ENCODE results near the gene CFAP52. TPM values are rescaled to one million over a fixed set of nuclear protein-coding genes. Genes with fewer than 3 reads are reported as not detected.

Gene CFAP52, protein sequence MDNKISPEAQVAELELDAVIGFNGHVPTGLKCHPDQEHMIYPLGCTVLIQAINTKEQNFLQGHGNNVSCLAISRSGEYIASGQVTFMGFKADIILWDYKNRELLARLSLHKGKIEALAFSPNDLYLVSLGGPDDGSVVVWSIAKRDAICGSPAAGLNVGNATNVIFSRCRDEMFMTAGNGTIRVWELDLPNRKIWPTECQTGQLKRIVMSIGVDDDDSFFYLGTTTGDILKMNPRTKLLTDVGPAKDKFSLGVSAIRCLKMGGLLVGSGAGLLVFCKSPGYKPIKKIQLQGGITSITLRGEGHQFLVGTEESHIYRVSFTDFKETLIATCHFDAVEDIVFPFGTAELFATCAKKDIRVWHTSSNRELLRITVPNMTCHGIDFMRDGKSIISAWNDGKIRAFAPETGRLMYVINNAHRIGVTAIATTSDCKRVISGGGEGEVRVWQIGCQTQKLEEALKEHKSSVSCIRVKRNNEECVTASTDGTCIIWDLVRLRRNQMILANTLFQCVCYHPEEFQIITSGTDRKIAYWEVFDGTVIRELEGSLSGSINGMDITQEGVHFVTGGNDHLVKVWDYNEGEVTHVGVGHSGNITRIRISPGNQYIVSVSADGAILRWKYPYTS
- under 0.01 TPM in 1 of 2 replicates, not detected in the other for total RNA-seq

DNA sequence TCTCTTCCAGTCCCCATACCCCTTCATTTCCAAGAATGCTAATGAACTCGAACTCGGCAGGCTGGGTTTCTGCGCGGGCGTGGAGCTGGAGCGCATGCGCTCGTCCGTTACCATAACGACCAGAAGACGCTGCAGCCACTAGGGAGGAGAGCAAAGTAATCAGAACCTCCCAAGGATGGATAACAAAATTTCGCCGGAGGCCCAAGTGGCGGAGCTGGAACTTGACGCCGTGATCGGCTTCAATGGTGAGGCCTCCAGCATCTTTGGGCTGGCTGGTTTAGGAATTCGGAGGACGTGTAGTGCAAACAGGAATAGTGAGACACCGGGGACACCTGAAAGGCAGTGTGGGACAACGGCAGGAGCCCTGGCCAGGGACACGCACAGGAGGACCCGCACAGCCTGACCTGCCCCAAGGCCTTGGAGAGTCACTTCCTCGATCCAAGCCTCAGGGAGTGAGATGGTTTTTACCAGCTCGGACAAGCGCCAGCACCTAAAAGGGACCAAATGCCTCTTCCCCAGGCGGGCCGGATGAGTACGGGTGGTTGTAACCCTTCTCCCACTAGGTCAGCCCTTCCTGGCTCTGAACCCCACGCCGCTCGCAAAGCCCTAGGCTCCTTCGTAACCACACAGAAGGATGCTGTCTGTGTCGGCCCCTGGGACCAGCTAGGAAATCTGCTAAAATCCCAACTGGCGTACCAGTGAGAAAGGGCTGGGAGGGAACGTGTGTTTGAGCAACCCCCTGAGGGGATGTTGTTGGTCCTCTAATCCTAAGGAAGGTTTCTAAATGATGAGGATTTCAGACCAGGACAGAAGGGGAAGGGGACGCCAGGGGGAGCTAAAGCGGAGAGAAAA is at the start of gene CFAP52:
CFAP52 (plus strand) TSS at position 122 of the 852 bp plus-strand sequence; CDS start at position 176, 54 bp downstream.

DNA sequence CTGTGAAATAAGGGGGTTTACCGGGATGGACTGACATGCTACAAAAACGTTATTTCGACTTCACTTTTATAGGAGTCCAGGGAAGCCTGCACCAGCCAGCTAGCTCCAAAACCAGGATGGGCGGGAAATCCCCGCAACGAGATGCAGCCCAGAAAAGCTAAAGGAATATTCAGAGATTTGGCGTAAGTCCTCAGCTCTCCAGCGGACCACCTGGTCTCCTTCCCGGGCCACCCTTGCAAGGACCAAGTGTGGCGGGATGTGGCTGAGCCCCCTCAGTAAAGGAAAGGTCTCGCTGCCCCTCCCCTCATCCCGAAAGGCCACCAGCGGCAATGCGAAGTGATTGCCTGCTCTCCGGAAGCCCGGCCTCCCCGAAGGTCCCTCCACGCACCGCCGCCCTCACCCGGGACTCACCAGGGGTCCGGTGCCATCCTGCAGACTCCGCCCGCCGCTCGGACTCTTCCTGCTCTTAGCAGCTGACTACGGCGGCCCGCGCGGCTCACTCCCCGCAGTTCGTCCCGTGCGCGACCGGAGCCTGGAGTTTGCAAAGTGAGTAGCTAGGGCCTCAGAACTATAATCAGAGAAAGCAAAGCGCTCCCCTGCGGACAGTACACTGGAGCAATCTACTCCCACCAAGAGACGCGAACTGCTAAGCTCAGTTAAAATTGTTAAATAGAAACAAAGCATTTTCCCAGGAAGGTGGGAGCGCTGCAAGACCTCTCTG is 901 bp upstream of the CFAP52 start, which contains the start of gene STX8:
STX8 (minus strand) TSS at position 440 of the 721 bp plus-strand sequence; CDS start at position 428, 12 bp downstream.

DNA sequence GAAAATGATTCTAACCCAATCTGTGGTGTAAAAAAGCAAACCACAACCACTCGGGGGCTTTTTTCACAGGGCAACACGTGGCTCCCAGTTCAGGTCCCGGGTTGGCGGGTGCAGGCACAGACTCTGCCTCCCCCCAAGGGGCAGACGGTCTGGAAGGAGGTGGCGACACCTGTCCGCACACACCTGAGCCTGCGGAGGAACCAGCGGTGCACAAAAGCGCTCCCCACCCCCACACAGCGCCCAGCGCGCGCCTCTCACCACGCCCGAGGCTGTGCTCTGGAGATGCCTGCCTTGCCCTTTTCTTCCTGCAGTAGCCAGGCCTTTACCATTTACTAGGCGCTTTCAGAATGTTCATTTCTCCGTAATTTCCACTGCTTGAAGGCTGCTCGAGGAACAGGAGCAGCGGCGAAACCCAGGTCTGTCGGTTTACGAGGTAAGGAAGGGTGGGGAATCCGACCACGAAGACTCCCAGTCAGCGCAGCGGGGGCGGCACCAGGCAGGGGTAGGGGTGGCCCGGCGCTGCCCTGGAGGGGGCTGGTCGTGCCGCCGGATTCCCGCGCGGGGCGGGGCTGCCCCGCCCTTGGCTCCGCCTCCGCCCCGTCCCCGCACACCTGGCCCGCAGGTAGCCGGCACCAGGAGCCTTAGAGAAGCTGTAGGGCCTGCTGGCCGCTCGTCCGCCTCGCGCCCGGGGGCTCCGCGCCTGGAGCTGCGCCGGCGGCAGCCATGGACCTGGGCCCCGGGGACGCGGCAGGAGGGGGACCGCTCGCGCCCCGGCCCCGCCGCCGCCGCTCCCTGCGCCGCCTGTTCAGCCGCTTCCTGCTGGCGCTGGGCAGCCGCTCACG is 68.7 kb downstream of the CFAP52 start, which contains the start of gene USP43:
USP43 (plus strand) TSS at position 608 of the 842 bp plus-strand sequence; CDS start at position 724, 116 bp downstream.

Other genes starting within 250 kb of the CFAP52 start
- 67.5 and 74.6 TPM in 2 replicates for gene STX8, start 822 bp upstream of the CFAP52 start, total RNA-seq
- 0.79 and 2.3 TPM in 2 replicates for gene USP43, start 68.9 kb downstream of the CFAP52 start, total RNA-seq
- gene DHRS7C, start 214.9 kb downstream of the CFAP52 start, total RNA-seq, result not detected in 2 replicates
- gene GSG1L2, start 245.4 kb downstream of the CFAP52 start, total RNA-seq, result not detected in 2 replicates
- not detected in 2 replicates for gene GLP2R, start 249.3 kb downstream of the CFAP52 start, total RNA-seq